Hepatocyte (in vitro differentiated cells): ENCODE measurements around the gene BCL11A. TPM values are rescaled to one million over a fixed set of nuclear protein-coding genes. Genes with fewer than 3 reads are reported as not detected.

ENCODE experiments used
- DNase-seq: peaks from one replicate; pipeline ENCODE4 v3.0.0-alpha.2; 2016; ENCODE audit warnings: low spot score
- H2AFZ ChIP-seq: fragments of 200-600 bp; sonication (generic); 2 replicates; pipeline ENCODE4 v1.6.0; 2016; ENCODE audit warnings: antibody characterized with exemption, mild to moderate bottlenecking
- H3K27ac ChIP-seq: fragments of 200-600 bp; sonication (generic); 2 replicates; pipeline ENCODE4 v1.5.1; 2016; ENCODE audit warnings: mild to moderate bottlenecking
- H3K27me3 ChIP-seq: fragments of 200-600 bp; sonication (generic); 2 replicates; pipeline ENCODE4 v1.6.1; 2016
- H3K36me3 ChIP-seq: fragments of 200-600 bp; sonication (generic); replicated peaks from 2 replicates; pipeline ENCODE4 v1.5.1; 2016; ENCODE audit warnings: low read depth; ENCODE audit not compliant: insufficient read depth
- H3K4me1 ChIP-seq: fragments of 200-600 bp; sonication (generic); 2 replicates; pipeline ENCODE4 v1.5.1; 2016; ENCODE audit warnings: mild to moderate bottlenecking, moderate library complexity; ENCODE audit not compliant: insufficient read depth
- H3K4me2 ChIP-seq: fragments of 200-600 bp; sonication (generic); 2 replicates; pipeline ENCODE4 v1.6.0; 2016
- H3K4me3 ChIP-seq: fragments of 200-600 bp; sonication (generic); 2 replicates; pipeline ENCODE4 v1.5.1; 2016; ENCODE audit warnings: mild to moderate bottlenecking
- H3K79me2 ChIP-seq: fragments of 200-600 bp; sonication (generic); 2 replicates; pipeline ENCODE4 v1.6.0; 2017; ENCODE audit warnings: mild to moderate bottlenecking
- H3K9me2 ChIP-seq: fragments of 200-600 bp; sonication (generic); replicated peaks from 2 replicates; pipeline ENCODE4 v1.6.0; 2017; ENCODE audit warnings: mild to moderate bottlenecking; ENCODE audit not compliant: insufficient read depth
- H3K9me3 ChIP-seq: fragments of 200-600 bp; sonication (generic); 2 replicates; pipeline ENCODE4 v1.5.1; 2016; ENCODE audit warnings: low read depth, mild to moderate bottlenecking
- H4K20me1 ChIP-seq: fragments of 200-600 bp; sonication (generic); 2 replicates; pipeline ENCODE4 v1.6.0; 2016; ENCODE audit warnings: mild to moderate bottlenecking; ENCODE audit not compliant: insufficient read depth, poor library complexity, severe bottlenecking
- EZH2 ChIP-seq: fragments of 200-600 bp; sonication (generic); IDR thresholded peaks from 2 replicates; pipeline ENCODE4 v1.6.1; 2016; ENCODE audit warnings: antibody characterized with exemption, mild to moderate bottlenecking, borderline replicate concordance
- EZH2phosphoT487 ChIP-seq: fragments of 200-600 bp; sonication (generic); IDR thresholded peaks from one replicate; pipeline ENCODE4 v1.6.1; 2018; ENCODE audit warnings: antibody characterized with exemption, mild to moderate bottlenecking, low read depth, moderate library complexity; ENCODE audit not compliant: unreplicated experiment, severe bottlenecking
- WGBS: methylation state at CpG from one replicate; pipeline ENCODE4 v1.1.6; 2016; ENCODE audit warnings: low lambda C conversion rate; ENCODE audit errors: missing lambda C conversion rate; 5-methylcytosine and 5-hydroxymethylcytosine counted together
- polyA plus RNA-seq: library from polyadenylated mRNA; unstranded; fragments of >200 nt; fragmentation: Nextera tagmentation; extraction: Ambion mirVana; gene quantifications from 2 replicates; pipeline ENCODE4 v1.2.1, GENCODE V29; 2016
- total RNA-seq: library from RNA; depleted of rRNA; stranded (reverse); fragments of >200 nt; gene quantifications from 2 replicates; pipeline ENCODE4 v1.2.3, GENCODE V29; 2014
- TF ChIP-seq, protein P1 (sequence below): fragments of 200-600 bp; sonication (generic); IDR thresholded peaks from 2 replicates; pipeline ENCODE4 v1.5.1; 2016; ENCODE audit warnings: antibody characterized with exemption, mild to moderate bottlenecking; ENCODE audit not compliant: poor library complexity

Gene BCL11A
- total and polyA plus RNA-seq, 2 experiments from 2014 or later, result 14.4 to 22.6 TPM

DNA sequence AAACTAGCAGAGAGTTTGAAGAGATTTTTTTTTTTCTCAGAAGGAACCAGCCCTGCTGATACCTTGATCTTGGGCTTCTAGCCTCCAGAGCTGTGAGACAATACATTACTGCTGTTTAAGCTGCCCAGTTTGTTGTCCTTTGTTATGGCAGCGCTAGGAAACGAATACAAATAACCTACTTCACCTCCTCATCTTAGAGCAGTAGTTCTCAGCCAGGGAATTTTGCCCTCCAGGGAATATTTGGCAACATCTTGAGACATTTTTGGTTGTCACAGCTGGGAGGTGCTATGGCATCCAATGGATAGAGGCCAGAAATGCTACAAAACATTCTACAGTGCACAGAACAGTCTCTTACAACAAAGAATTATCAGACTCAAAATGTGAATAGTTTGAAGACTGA is 43.9 kb upstream of the BCL11A start:
- no peaks in the 10 kb centered on the region for H3K9me3 ChIP-seq
- H3K4me3 ChIP-seq, result no peak overlapping the region
- H3K27ac ChIP-seq, result no peak overlapping the region
- no peaks in the 10 kb centered on the region for H3K4me1 ChIP-seq
- no peak overlapping the region for H2AFZ ChIP-seq
- H3K27me3 ChIP-seq, result no peaks in the 10 kb centered on the region
- H3K79me2 ChIP-seq, result no peaks in the 10 kb centered on the region
- no peak for DNase-seq
- TF ChIP-seq EZH2, result no peak
- TF ChIP-seq, protein P1, sequence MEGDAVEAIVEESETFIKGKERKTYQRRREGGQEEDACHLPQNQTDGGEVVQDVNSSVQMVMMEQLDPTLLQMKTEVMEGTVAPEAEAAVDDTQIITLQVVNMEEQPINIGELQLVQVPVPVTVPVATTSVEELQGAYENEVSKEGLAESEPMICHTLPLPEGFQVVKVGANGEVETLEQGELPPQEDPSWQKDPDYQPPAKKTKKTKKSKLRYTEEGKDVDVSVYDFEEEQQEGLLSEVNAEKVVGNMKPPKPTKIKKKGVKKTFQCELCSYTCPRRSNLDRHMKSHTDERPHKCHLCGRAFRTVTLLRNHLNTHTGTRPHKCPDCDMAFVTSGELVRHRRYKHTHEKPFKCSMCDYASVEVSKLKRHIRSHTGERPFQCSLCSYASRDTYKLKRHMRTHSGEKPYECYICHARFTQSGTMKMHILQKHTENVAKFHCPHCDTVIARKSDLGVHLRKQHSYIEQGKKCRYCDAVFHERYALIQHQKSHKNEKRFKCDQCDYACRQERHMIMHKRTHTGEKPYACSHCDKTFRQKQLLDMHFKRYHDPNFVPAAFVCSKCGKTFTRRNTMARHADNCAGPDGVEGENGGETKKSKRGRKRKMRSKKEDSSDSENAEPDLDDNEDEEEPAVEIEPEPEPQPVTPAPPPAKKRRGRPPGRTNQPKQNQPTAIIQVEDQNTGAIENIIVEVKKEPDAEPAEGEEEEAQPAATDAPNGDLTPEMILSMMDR, result no peak
- no peak for TF ChIP-seq EZH2phosphoT487
- WGBS, result 80% methylated on average over 2 of the region's 2 CpGs
- H3K4me2 ChIP-seq, result no peak overlapping the region
- no peaks in the 10 kb centered on the region for H3K9me2 ChIP-seq
- H4K20me1 ChIP-seq, result no peaks in the 10 kb centered on the region
- H3K36me3 ChIP-seq, result no peaks in the 10 kb centered on the region

DNA sequence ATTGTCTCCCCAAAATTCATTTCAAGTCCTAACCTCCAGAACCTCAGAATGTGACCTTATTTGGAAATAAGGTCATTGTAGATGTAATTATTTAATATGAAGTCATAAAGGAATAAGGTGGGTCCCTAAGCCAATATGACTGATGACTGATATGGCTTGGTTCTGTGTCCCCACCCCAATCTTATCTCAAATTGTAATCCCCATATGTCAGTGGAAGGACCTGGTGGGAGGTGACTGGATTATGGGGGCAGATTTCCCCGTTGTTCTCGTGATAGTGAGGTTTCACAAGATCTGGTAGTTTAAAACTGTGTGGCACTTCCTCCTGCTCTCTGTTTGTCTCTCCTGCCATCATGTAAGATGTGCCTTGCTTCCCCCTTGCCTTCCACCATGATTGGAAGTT is 43.0 kb upstream of the BCL11A start:
- Histone ChIP-seq H3K27me3 (no peaks in the 10 kb centered on the region), H3K9me3 (no peaks in the 10 kb centered on the region), H4K20me1 (no peaks in the 10 kb centered on the region), H3K4me3 (no peak overlapping the region), H3K36me3 (no peaks in the 10 kb centered on the region), H3K4me2 (no peak overlapping the region), H3K9me2 (no peaks in the 10 kb centered on the region), H2AFZ (no peak overlapping the region), H3K27ac (no peak overlapping the region), H3K79me2 (no peaks in the 10 kb centered on the region), H3K4me1 (no peaks in the 10 kb centered on the region)
- no peak for DNase-seq
- TF ChIP-seq EZH2phosphoT487 (no peak), EZH2 (no peak)
- TF ChIP-seq, protein P1, result no peak
- 44% methylated on average over 2 of the region's 2 CpGs for WGBS

DNA sequence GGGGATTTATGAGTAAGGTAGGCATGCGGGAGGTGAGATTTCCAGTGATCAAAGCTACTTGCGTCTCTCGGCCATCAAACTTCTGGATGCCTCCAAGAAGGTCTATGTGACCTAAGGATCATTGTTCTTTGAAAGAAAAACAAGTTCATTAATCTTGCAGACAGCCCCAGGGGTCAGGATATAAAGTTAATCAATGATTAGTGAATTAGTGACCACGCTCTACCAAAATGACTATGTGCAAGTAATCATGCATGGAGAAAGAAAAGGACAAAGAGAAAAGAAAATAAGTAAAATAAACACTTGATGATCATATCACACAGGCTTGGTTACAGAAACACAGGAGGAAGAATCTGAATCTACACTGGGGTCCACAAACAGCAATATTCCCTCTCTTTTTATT is 42.5 kb upstream of the BCL11A start:
- no peaks in the 10 kb centered on the region for H3K36me3 ChIP-seq
- no peak for TF ChIP-seq EZH2phosphoT487
- no peak for TF ChIP-seq EZH2
- TF ChIP-seq, protein P1, result no peak
- H3K4me2 ChIP-seq, result no peak overlapping the region
- no peak overlapping the region for H2AFZ ChIP-seq
- no peaks in the 10 kb centered on the region for H3K9me3 ChIP-seq
- H3K79me2 ChIP-seq, result no peaks in the 10 kb centered on the region
- H3K9me2 ChIP-seq, result no peaks in the 10 kb centered on the region
- H3K4me3 ChIP-seq, result no peak overlapping the region
- no peak for DNase-seq
- no peaks in the 10 kb centered on the region for H4K20me1 ChIP-seq
- H3K27me3 ChIP-seq, result no peaks in the 10 kb centered on the region
- H3K27ac ChIP-seq, result no peak overlapping the region
- no peaks in the 10 kb centered on the region for H3K4me1 ChIP-seq
- WGBS, result 80% methylated on average over 4 of the region's 4 CpGs

DNA sequence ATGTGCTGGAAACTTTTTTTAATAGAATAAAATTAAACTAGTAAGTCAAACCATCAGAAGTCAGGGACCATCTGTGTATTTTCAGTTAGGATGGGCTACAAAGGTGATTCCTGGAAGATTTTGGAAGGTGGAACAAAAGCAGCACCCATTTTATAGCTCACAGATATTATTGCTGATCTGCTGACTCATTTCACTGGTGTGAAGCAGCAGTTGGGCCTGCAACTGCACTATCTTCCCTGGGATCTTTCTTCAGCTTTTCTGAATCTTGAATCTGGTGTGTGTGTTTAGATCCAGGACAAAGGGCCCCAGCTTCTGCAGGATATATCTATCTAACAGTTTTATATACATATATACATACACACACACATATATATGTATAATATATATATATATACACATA is 35.6 kb upstream of the BCL11A start:
- H3K79me2 ChIP-seq, result no peaks in the 10 kb centered on the region
- H3K4me3 ChIP-seq, result no peak overlapping the region
- H3K36me3 ChIP-seq, result no peaks in the 10 kb centered on the region
- no peaks in the 10 kb centered on the region for H3K27me3 ChIP-seq
- no peaks in the 10 kb centered on the region for H4K20me1 ChIP-seq
- no peak overlapping the region for H2AFZ ChIP-seq
- no peaks in the 10 kb centered on the region for H3K9me2 ChIP-seq
- TF ChIP-seq EZH2phosphoT487, result no peak
- TF ChIP-seq, protein P1, result no peak
- TF ChIP-seq EZH2, result no peak
- no peak overlapping the region for H3K27ac ChIP-seq
- H3K4me1 ChIP-seq, result no peaks in the 10 kb centered on the region
- H3K9me3 ChIP-seq, result no peaks in the 10 kb centered on the region
- no peak for DNase-seq
- no peak overlapping the region for H3K4me2 ChIP-seq
